ENCODE results near the gene KRT37.

Gene KRT37

GRCh38 chr17:41463746-41464145, 39.4 kb upstream of the KRT37 start:
- no peak for DNase-seq (ENCODE audit: low read depth)
- in situ Hi-C loops (cut with HindIII; ENCODE audit: low sequenced_read_pairs) = no loop called here
- H3K4me3 ChIP-seq (ENCODE audit: low read depth, low read length) = no peak overlapping the region
- TF ChIP-seq, protein P1, sequence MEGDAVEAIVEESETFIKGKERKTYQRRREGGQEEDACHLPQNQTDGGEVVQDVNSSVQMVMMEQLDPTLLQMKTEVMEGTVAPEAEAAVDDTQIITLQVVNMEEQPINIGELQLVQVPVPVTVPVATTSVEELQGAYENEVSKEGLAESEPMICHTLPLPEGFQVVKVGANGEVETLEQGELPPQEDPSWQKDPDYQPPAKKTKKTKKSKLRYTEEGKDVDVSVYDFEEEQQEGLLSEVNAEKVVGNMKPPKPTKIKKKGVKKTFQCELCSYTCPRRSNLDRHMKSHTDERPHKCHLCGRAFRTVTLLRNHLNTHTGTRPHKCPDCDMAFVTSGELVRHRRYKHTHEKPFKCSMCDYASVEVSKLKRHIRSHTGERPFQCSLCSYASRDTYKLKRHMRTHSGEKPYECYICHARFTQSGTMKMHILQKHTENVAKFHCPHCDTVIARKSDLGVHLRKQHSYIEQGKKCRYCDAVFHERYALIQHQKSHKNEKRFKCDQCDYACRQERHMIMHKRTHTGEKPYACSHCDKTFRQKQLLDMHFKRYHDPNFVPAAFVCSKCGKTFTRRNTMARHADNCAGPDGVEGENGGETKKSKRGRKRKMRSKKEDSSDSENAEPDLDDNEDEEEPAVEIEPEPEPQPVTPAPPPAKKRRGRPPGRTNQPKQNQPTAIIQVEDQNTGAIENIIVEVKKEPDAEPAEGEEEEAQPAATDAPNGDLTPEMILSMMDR (IDR thresholded peaks at IDR 0.05; ENCODE audit: low read depth, low read length, missing control alignments) = no peak

DNA sequence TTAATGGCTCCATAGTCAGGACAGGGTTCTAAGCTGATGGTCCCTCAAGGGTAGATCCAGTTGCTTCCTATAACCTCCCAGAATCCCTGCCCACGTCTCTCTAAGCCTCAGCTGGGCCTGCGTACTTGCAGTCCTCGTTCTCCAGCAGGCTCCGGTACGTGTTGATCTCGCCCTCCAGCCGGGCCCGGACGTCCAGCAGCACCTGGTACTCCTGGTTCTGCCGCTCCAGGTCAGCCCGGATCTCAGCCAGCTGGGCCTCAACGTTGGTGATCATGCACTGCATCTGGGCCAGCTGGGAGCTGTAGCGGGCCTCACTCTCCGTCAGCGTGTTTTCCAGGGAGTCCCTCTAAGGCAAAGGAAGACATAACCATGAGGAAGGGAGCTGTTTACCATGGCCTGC, 38.3 kb upstream of the KRT37 start:
- H3K4me3 ChIP-seq (ENCODE audit: low read depth, low read length) = no peak overlapping the region
- in situ Hi-C loops (cut with HindIII; ENCODE audit: low sequenced_read_pairs) = no loop called here
- TF ChIP-seq, protein P1 (IDR thresholded peaks at IDR 0.05; ENCODE audit: low read depth, low read length, missing control alignments) = no peak
- no peak for DNase-seq (ENCODE audit: low read depth)

DNA sequence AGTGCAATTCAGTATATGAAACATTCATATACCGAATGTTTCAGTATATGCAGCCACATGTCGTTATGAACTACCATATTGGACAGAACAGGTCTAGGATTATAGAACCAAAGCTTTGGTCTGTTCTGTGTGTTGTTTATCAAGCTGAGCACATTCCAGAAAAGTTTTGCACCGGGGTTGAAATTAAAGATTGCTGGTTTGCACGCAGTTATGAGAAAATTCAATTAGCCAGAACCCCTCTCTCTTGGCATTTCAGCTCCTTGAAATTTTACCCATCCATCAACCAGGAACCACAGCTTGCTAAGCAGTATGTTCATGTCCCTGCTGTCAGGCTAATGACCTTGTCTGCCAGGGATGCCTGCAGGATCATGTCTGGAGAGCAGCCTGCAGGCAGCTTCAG, 33.3 kb upstream of the KRT37 start:
- TF ChIP-seq, protein P1 (IDR thresholded peaks at IDR 0.05; ENCODE audit: low read depth, low read length, missing control alignments) = no peak

GRCh38 chr17:41456204-41456603, 31.8 kb upstream of the KRT37 start:
- TF ChIP-seq, protein P1 (IDR thresholded peaks at IDR 0.05; ENCODE audit: low read depth, low read length, missing control alignments) = no peak
- no peak for DNase-seq (ENCODE audit: low read depth)
- no peak overlapping the region for H3K4me3 ChIP-seq (ENCODE audit: low read depth, low read length)
- in situ Hi-C loops (cut with HindIII; ENCODE audit: low sequenced_read_pairs) = no loop called here

More for the DNA sequence above, 33.3 kb upstream of the KRT37 start:
- no peak overlapping the region for H3K4me3 ChIP-seq (ENCODE audit: low read depth, low read length)
- in situ Hi-C loops (cut with HindIII; ENCODE audit: low sequenced_read_pairs) = no loop called here
- no peak for DNase-seq (ENCODE audit: low read depth)

DNA sequence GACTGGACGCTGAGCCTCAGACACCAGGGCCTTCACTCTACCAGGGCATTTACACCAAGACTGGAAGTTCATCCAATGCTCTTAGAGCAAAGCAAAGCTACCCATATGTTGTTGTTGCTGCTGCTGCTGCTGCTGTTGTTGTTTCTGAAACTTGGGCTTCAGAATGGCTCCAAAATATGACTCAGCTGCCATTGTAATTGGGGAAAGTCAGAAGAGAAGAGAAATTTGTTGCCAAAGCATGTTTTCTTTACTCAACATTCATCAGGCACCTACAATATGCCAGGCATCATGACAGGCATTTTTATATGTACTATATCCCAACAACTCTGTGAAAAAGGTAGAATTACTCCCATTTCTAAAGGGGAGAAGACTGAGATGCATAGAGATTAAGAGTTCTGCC, 30.9 kb upstream of the KRT37 start:
- H3K4me3 ChIP-seq (ENCODE audit: low read depth, low read length) = no peak overlapping the region
- TF ChIP-seq, protein P1 (IDR thresholded peaks at IDR 0.05; ENCODE audit: low read depth, low read length, missing control alignments) = no peak
- no peak for DNase-seq (ENCODE audit: low read depth)
- in situ Hi-C loops (cut with HindIII; ENCODE audit: low sequenced_read_pairs) = no loop called here

DNA sequence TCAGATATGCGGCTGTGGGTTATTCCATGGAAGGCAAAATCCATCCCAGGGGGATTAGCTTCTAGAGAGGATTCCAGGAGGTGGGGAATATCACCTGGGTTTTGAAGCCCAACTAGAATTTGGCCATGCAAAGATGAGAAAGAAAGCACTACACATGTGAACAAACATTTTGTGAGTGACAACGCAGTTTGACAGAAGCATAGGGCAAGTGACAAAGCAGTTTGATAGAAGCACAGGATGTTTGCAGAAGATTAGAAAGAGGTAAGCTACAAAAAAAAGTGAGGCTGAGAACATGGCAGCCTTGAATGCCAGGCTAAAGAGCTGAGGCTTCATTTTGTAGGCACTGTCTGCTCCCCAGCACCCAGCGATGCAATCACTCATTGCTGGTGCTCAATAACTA, 28.7 kb upstream of the KRT37 start:
- no peak overlapping the region for H3K4me3 ChIP-seq (ENCODE audit: low read depth, low read length)
- no peak for DNase-seq (ENCODE audit: low read depth)
- in situ Hi-C loops (cut with HindIII; ENCODE audit: low sequenced_read_pairs) = loop anchor here (5.0 kb wide), 1 partner anchor 54 kb away; the partner anchor contains the start of gene KRT13
- TF ChIP-seq, protein P1 (IDR thresholded peaks at IDR 0.05; ENCODE audit: low read depth, low read length, missing control alignments) = no peak

DNA sequence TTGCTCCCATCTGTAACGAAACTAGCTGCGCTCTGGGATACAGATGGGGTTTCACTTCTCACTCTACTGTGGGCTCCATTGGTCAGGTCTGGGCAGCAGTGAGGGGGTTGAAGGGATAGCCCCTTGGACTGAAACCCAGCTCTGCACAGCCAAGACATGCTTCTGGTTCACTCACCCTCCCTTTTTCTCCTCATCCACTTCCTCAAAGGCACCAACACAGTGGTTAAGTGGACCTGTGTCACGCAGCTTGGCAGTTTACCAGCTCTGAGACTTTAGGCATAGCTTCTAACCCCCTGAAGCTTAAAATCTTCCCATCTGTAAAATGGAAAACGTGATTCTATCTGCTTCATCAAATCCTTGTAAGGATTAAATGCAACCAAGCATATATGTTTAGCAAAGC, 27.9 kb upstream of the KRT37 start:
- TF ChIP-seq, protein P1 (IDR thresholded peaks at IDR 0.05; ENCODE audit: low read depth, low read length, missing control alignments) = no peak
- H3K4me3 ChIP-seq (ENCODE audit: low read depth, low read length) = no peak overlapping the region
- in situ Hi-C loops (cut with HindIII; ENCODE audit: low sequenced_read_pairs) = loop anchor here (5.0 kb wide), 1 partner anchor 55 kb away; the partner anchor contains the start of gene KRT13
- DNase-seq (ENCODE audit: low read depth) = no peak

Measured in astrocyte of the cerebellum (primary cell).